Endodermal cell (in vitro differentiated cells): ENCODE measurements around the gene SCAF8. TPM values are rescaled to one million over a fixed set of nuclear protein-coding genes. Genes with fewer than 3 reads are reported as not detected.

ENCODE experiments used
- DNase-seq: peaks from one replicate; pipeline ENCODE4 v3.0.0-alpha.2; 2017
- H3K27ac ChIP-seq: 2 replicates; pipeline ENCODE4 v1.5.1; 2013; ENCODE audit warnings: mild to moderate bottlenecking, low read depth, low read length, moderate library complexity
- H3K27me3 ChIP-seq: 2 replicates; pipeline ENCODE4 v1.6.1; 2013; ENCODE audit warnings: mild to moderate bottlenecking, low read length, moderate library complexity; ENCODE audit not compliant: insufficient read depth, control insufficient read depth, poor library complexity, severe bottlenecking
- H3K36me3 ChIP-seq: 2 replicates; pipeline ENCODE4 v1.7.0; 2013; ENCODE audit warnings: mild to moderate bottlenecking, low read length, moderate library complexity; ENCODE audit not compliant: control insufficient read depth, insufficient read depth
- H3K4me1 ChIP-seq: one replicate; pipeline ENCODE4 v1.7.0; 2013; ENCODE audit warnings: low read length; ENCODE audit not compliant: control insufficient read depth, insufficient read depth
- H3K4me3 ChIP-seq: 2 replicates; pipeline ENCODE4 v1.5.1; 2013; ENCODE audit warnings: mild to moderate bottlenecking, low read length, moderate library complexity
- H3K9ac ChIP-seq: 2 replicates; pipeline ENCODE4 v1.6.1; 2013; ENCODE audit warnings: mild to moderate bottlenecking, low read length, moderate library complexity; ENCODE audit not compliant: poor library complexity, severe bottlenecking; ENCODE audit errors: extremely low read depth
- H3K9me3 ChIP-seq: 2 replicates; pipeline ENCODE4 v1.6.1; 2013; ENCODE audit warnings: mild to moderate bottlenecking, low read length, moderate library complexity; ENCODE audit not compliant: control insufficient read depth
- H3K27ac Mint-ChIP-seq: 2 replicates; pipeline ENCODE4 v1.8.0; 2020; ENCODE audit warnings: mixed read lengths
- H3K27me3 Mint-ChIP-seq: 2 replicates; pipeline ENCODE4 v1.8.0; 2021; ENCODE audit warnings: mild to moderate bottlenecking, mixed read lengths; ENCODE audit not compliant: insufficient read depth
- H3K36me3 Mint-ChIP-seq: 2 replicates; pipeline ENCODE4 v1.8.0; 2020; ENCODE audit warnings: low read depth, mixed read lengths
- H3K4me1 Mint-ChIP-seq: 2 replicates; pipeline ENCODE4 v1.8.0; 2020; ENCODE audit warnings: mixed read lengths
- H3K4me3 Mint-ChIP-seq: 2 replicates; pipeline ENCODE4 v1.8.0; 2020; ENCODE audit warnings: mild to moderate bottlenecking, moderate library complexity, mixed read lengths
- H3K9me3 Mint-ChIP-seq: 2 replicates; pipeline ENCODE4 v1.8.0; 2020; ENCODE audit warnings: mild to moderate bottlenecking, mixed read lengths
- WGBS, 2 experiments: methylation state at CpG; one replicate each; pipeline versions ENCODE4 v1.1.5 to v1.1.7; 2013; ENCODE audit warnings: missing lambda C conversion rate in 2 of 2, mixed read lengths in 1 of 2; ENCODE audit not compliant: insufficient coverage in 1 of 2, insufficient read length in 1 of 2; 5-methylcytosine and 5-hydroxymethylcytosine counted together
- total RNA-seq, 2 donors: library from RNA; stranded (reverse); fragmentation: NEBNext Ultra II Directional in 1 of 2; extraction: Animal tissue kit (Norgen Biotek cat#: 25700) in 1 of 2; gene quantifications; 2 replicates in 1 of 2; 3 replicates in 1 of 2; pipeline ENCODE4 v1.2.1, GENCODE V29; 2021
- TF ChIP-seq, protein P1 (sequence below): fragments of 200-600 bp; sonication (generic); conservative IDR thresholded peaks from 2 replicates; pipeline ENCODE4 v1.5.0; 2021; ENCODE audit warnings: antibody characterized with exemption, mild to moderate bottlenecking

The SCAF8 gene
- total RNA-seq, 2 donors from 2014 or later = 49.7 to 56.2 TPM

DNA sequence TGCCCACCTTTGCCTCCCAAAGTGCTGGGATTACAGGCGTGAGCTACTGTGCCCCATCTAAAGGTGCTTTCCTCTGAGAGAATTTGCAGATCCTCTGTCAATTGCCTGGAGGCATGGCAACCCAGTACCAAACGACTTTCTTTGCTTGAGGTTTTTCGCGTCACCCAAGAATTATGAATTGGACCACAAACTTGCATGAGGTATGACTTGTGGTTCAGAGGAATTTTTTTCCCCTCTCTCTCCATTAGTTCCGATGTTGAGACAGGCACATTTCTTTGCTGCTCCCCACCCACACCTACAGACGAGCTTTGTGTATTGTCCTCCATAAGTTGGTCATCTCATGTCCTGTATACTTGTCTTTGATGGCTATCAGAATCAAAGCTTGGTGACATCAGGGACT is 11.8 kb upstream of the SCAF8 start:
- H3K36me3 ChIP-seq = no peaks in the 10 kb centered on the region
- WGBS, 2 experiments = 87 to 91% methylated on average over 3 to 6 of the region's 6 CpGs
- no peaks in the 10 kb centered on the region for H3K27me3 Mint-ChIP-seq
- no peak overlapping the region for H3K4me3 ChIP-seq
- no peak overlapping the region for H3K4me3 Mint-ChIP-seq
- H3K36me3 Mint-ChIP-seq = no peaks in the 10 kb centered on the region
- peaks cover 14% of the 10 kb centered on the region for H3K9me3 ChIP-seq
- peaks cover 36% of the 10 kb centered on the region for H3K9me3 Mint-ChIP-seq
- no peak overlapping the region for H3K27ac ChIP-seq
- H3K4me1 ChIP-seq = no peaks in the 10 kb centered on the region
- no peaks in the 10 kb centered on the region for H3K27me3 ChIP-seq
- no peak overlapping the region for H3K9ac ChIP-seq
- TF ChIP-seq, protein P1, sequence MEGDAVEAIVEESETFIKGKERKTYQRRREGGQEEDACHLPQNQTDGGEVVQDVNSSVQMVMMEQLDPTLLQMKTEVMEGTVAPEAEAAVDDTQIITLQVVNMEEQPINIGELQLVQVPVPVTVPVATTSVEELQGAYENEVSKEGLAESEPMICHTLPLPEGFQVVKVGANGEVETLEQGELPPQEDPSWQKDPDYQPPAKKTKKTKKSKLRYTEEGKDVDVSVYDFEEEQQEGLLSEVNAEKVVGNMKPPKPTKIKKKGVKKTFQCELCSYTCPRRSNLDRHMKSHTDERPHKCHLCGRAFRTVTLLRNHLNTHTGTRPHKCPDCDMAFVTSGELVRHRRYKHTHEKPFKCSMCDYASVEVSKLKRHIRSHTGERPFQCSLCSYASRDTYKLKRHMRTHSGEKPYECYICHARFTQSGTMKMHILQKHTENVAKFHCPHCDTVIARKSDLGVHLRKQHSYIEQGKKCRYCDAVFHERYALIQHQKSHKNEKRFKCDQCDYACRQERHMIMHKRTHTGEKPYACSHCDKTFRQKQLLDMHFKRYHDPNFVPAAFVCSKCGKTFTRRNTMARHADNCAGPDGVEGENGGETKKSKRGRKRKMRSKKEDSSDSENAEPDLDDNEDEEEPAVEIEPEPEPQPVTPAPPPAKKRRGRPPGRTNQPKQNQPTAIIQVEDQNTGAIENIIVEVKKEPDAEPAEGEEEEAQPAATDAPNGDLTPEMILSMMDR = no peak
- H3K27ac Mint-ChIP-seq = no peak overlapping the region
- no peaks in the 10 kb centered on the region for H3K4me1 Mint-ChIP-seq
- DNase-seq = no peak

DNA sequence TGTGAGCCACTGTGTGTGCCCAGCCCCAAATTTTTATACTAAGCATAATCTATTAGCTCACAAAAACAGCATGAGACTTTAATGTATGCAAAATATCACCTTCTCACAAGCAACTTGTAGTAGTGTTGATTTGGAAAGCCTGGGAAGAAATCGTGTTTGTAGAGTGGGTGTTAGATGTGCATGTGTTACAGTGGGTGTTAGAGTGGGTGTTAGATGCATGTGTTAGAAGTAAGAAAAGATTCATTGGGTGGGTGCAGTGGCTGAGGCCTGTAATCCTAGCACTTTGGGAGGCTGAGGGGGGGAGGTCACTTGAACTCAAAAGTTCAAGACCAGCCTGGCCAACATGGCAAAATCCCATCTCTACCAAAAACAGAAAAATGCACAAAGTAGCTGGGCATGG is 6.3 kb upstream of the SCAF8 start:
- Histone ChIP-seq H3K27me3 (no peaks in the 10 kb centered on the region), H3K9me3 (no peaks in the 10 kb centered on the region), H3K27ac (no peak overlapping the region), H3K4me3 (no peak overlapping the region), H3K4me1 (no peaks in the 10 kb centered on the region), H3K9ac (no peak overlapping the region), H3K36me3 (no peaks in the 10 kb centered on the region)
- no peak for DNase-seq
- TF ChIP-seq, protein P1 = no peak
- Mint-ChIP-seq H3K4me3 (no peak overlapping the region), H3K36me3 (no peaks in the 10 kb centered on the region), H3K4me1 (peaks cover 3% of the 10 kb centered on the region), H3K27me3 (no peaks in the 10 kb centered on the region), H3K27ac (no peak overlapping the region), H3K9me3 (peaks cover 2% of the 10 kb centered on the region)
- WGBS, 2 experiments = 96% methylated on average over 1 of the region's 1 CpG; no CpG with 5 or more reads in 1 of the 2 experiments

DNA sequence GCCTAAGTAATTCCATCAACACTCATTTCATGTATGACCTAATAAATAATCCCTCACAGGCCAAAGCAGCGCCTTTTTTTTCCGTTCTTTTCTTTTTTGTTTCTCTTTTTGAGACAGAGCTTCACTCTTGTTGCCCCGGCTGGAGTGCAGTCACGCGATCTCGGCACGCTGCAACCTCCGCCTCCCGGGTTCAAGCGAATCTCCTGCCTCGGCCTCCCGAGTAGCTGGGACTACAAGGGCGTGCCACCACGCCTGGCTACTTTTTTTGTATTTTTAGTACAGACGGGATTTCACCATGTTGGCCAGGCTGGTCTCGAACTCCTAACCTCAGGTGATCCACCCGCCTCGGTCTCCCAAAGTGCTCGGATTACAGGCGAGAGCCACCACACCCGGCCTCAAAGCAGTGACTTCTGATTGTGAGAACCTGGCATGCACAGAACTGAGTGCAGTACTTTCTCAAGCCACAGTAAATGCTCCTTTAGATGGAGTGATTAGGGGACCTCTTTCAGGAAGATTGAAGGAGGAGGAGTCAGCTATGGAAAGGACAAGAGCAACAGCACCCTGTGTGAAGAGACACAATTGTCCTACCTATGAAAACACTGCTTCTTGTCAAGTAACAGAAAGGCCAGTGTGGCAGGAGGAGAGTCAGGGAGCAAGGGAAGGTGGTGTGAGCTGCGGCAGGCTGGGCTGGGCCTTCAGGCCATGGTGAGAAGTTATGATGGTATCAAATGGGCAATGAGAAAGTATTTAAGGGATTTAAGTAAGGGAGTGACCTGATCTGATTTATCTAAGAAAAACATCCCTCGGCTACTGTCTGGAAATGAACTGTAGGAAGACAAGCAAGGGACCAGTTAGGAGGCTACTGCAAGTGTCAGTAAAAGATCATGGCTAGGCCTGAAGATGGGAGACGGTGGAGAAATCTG is 1.7 kb upstream of the SCAF8 start:
- Mint-ChIP-seq H3K36me3 (peaks cover 10% of the 10 kb centered on the region), H3K4me1 (peaks cover 19% of the 10 kb centered on the region), H3K27me3 (no peaks in the 10 kb centered on the region), H3K9me3 (no peaks in the 10 kb centered on the region), H3K27ac (peak overlapping the region; percentile 46), H3K4me3 (peak overlapping the region; percentile 12)
- H3K27ac ChIP-seq = no peak overlapping the region
- no peaks in the 10 kb centered on the region for H3K27me3 ChIP-seq
- DNase-seq = peak; percentile 46
- no peak overlapping the region for H3K9ac ChIP-seq
- H3K4me1 ChIP-seq = no peaks in the 10 kb centered on the region
- TF ChIP-seq, protein P1 = peak; percentile 27
- H3K36me3 ChIP-seq = peaks cover 4% of the 10 kb centered on the region
- peak overlapping the region; percentile 85 for H3K4me3 ChIP-seq
- H3K9me3 ChIP-seq = no peaks in the 10 kb centered on the region
- 94 to 97% methylated on average over 23 to 24 of the region's 24 CpGs for WGBS, 2 experiments
